SJSA1 (cell line): ENCODE measurements around the gene MAPK6. TPM values are rescaled to one million over a fixed set of nuclear protein-coding genes. Genes with fewer than 3 reads are reported as not detected.
A peak's percentile ranks its signal among the peaks of the same experiment; 100 is the strongest.

Experiments
- DNase-seq, 2 experiments: peaks; one replicate each; pipeline ENCODE4 v3.0.0-alpha.2; 2015 to 2020; ENCODE audit warnings: low spot score in 2 of 2, low read depth in 1 of 2
- H3K27ac ChIP-seq: fragments of 250-450 bp; sonication (Bioruptor Pico); 2 replicates; pipeline ENCODE4 v1.5.1; 2020; ENCODE audit warnings: mild to moderate bottlenecking, moderate library complexity
- H3K27me3 ChIP-seq: fragments of 250-450 bp; sonication (Bioruptor Pico); replicated peaks from 2 replicates; pipeline ENCODE4 v1.5.1; 2020; ENCODE audit warnings: mild to moderate bottlenecking, moderate library complexity
- H3K36me3 ChIP-seq: fragments of 250-450 bp; sonication (Bioruptor Pico); 2 replicates; pipeline ENCODE4 v1.5.1; 2020; ENCODE audit warnings: mild to moderate bottlenecking
- H3K4me1 ChIP-seq: fragments of 250-450 bp; sonication (Bioruptor Pico); replicated peaks from 2 replicates; pipeline ENCODE4 v1.6.1; 2021; ENCODE audit warnings: mild to moderate bottlenecking
- H3K4me3 ChIP-seq: fragments of 250-450 bp; sonication (Bioruptor Pico); 2 replicates; pipeline ENCODE4 v1.5.1; 2020; ENCODE audit warnings: mild to moderate bottlenecking
- H3K9me3 ChIP-seq: fragments of 250-450 bp; sonication (Bioruptor Pico); replicated peaks from 2 replicates; pipeline ENCODE4 v1.5.1; 2020; ENCODE audit warnings: mild to moderate bottlenecking
- total RNA-seq: library from RNA; depleted of rRNA; stranded (reverse); fragments of >200 nt; shearing (Covaris generic); gene quantifications from 2 replicates; pipeline ENCODE4 v1.2.3, GENCODE V29; 2014

The MAPK6 gene
- total RNA-seq, 1 experiment from 2014 or later, result 56.9 TPM

DNA sequence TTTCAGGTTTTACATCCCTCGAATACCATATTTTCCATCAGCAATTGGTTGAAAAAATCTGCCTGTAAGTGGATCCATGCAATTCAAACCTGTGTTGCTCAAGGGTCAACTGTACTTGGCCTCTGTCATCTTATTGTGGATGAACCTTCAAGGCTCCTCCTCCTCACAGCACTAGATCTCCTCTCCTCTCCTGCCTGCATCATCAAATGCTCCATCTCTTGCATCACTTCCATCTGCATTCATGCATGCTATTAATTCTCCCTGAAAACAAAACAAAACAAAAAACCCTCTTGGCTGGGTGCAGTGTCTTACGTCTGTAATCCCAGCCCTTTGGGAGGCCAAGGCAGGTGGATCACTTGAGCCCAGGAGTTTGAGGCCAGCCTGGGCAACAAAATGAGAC, 83.4 kb downstream of the MAPK6 start:
- Histone ChIP-seq H3K27me3 (no peaks in the 10 kb centered on the region), H3K36me3 (no peaks in the 10 kb centered on the region), H3K9me3 (no peaks in the 10 kb centered on the region), H3K4me1 (peaks cover 15% of the 10 kb centered on the region), H3K4me3 (no peak overlapping the region), H3K27ac (no peak overlapping the region)
- no peak for DNase-seq

DNA sequence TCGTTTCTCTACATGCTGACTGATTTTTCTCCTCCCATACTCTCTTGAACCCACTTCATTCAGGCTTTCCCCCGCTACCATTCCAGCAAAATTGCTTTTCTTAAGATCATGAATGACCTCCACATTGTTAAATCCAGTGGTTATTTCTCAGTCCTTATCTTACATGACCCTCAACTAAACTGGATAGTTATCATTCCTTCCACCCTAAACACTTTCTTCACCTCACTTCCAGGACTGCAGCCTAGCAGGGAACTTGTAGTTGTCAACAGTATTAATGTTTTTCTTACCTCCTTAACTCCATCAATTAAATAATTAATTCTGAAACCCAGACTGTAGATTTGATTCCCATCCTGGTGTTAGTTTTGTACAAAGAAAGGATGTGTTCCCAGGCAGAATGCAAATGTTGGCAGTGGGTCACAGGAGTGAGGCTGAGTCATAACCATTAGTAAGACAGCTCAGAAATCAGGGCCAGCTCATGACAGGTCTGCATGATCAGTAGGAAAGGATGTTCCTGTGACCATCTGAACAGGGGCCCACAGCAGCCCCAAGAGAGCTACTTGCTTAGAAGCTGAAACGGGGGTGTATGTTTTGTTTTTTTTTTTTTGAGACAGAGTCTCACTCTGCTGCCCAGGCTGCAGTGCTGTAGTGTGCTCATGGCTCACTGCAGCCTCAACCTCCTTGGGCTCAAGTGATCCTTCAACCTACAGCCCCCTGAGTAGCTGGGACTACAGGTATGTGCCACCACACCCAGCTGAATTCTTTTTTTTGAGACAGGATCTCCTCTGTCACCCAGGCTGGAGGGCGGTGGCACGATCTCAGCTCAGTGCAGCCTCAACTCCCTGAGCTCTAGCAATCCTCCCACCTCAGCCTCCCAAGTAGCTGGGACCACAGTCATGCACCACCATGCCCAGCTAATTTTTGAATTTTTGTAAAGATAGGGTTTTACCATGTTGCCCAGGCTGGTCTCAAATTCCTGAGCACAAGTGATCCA, 84.5 kb downstream of the MAPK6 start:
- H3K4me3 ChIP-seq, result no peak overlapping the region
- peak; percentile 69 to 76 for DNase-seq

DNA sequence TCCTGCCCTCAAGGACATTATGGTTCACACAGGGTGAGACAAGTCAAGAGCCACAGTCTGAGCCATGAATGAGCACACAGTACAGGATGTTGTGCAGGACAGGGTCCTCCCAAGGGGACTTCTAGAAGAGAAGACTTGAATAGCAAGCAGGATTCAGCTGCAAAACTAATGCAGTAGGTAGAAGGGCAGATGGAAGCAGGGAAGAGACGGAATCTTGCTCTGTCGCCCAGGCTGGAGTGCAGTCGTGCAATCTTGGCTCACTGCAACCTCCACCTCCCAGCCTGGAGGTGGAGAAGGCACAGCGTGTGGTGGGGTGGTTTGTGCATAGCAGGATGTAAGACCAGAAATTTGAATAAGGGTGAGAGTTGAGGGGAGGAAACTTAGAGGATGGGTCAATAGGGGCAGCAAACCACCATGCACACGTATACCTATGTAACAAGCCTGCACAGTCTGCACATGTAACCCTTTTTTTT, 85.5 kb downstream of the MAPK6 start:
- Histone ChIP-seq H3K4me3 (no peak overlapping the region), H3K4me1 (peaks cover 15% of the 10 kb centered on the region), H3K9me3 (no peaks in the 10 kb centered on the region), H3K36me3 (no peaks in the 10 kb centered on the region), H3K27me3 (no peaks in the 10 kb centered on the region), H3K27ac (no peak overlapping the region)
- DNase-seq, result no peak

More for the DNA sequence above, 84.5 kb downstream of the MAPK6 start:
- peak overlapping the region; percentile 41; the same call in 1 of the 2 replicates for H3K27ac ChIP-seq
- H3K4me1 ChIP-seq, result peaks cover 15% of the 10 kb centered on the region
- H3K9me3 ChIP-seq, result no peaks in the 10 kb centered on the region
- no peaks in the 10 kb centered on the region for H3K36me3 ChIP-seq
- H3K27me3 ChIP-seq, result no peaks in the 10 kb centered on the region

DNA sequence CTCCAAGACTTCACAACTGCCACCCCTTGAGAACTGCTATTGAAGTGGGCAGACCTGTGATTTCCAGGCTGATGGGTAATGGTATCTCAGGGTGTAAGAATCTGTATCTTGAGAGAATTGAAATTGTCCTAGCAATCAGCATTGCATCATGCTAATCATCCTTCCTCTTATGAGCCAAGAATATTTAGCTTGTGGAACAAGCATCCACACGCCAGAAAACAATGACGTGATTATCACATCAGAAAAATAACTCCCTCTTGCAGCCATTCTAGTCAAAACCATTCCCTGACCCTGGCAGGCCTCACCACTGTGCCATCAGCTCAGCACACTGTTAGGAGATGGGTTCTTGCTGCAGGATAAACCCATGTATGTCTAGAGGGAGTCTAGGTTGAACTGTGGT, 86.8 kb downstream of the MAPK6 start:
- Histone ChIP-seq H3K9me3 (no peaks in the 10 kb centered on the region), H3K4me3 (no peak overlapping the region), H3K27ac (no peak overlapping the region), H3K36me3 (no peaks in the 10 kb centered on the region), H3K4me1 (peaks cover 15% of the 10 kb centered on the region), H3K27me3 (no peaks in the 10 kb centered on the region)
- no peak for DNase-seq

DNA sequence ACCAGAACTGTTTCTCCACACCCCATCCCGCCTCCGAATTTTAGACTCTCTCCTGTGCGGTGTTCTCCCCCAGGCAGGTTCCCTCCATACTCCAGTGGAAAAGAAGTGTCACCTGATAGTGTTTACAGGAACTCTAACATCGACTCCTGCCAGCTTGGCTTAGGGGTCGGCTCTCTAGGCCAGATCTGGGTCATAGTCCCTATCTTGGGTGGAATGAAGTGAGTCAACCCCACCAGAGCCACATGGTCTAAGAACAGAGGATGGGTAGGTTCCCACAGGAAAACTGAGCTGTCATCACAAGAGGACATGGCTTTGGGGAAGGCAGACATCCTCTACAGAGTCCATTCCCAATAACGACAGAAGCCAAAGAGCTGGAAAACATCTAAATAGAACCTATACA, 87.6 kb downstream of the MAPK6 start:
- H3K4me1 ChIP-seq, result peaks cover 15% of the 10 kb centered on the region
- no peaks in the 10 kb centered on the region for H3K27me3 ChIP-seq
- DNase-seq, result no peak
- H3K27ac ChIP-seq, result no peak overlapping the region
- no peak overlapping the region for H3K4me3 ChIP-seq
- no peaks in the 10 kb centered on the region for H3K9me3 ChIP-seq
- no peaks in the 10 kb centered on the region for H3K36me3 ChIP-seq

DNA sequence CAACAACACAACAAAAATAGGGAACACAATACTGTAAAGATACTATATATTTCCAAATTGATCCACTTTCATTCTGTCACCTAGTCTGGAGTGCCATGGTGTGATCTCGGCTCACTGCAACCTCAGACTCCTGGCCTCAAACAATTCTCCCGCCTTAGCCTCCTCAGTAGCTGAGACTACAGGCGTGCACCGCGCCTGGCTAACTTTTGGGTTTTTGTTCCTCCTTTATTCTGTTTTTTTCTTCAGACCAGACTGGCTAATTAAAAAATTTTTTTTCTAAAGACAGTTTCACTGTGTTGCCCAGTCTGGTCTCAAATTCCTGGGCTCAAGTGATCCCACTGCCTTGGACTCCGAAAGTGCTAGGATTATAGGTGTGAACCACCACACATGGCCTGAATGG, 88.2 kb downstream of the MAPK6 start:
- H3K27ac ChIP-seq, result no peak overlapping the region
- no peaks in the 10 kb centered on the region for H3K9me3 ChIP-seq
- no peak overlapping the region for H3K4me3 ChIP-seq
- H3K4me1 ChIP-seq, result peaks cover 15% of the 10 kb centered on the region
- no peaks in the 10 kb centered on the region for H3K36me3 ChIP-seq
- DNase-seq, result no peak
- no peaks in the 10 kb centered on the region for H3K27me3 ChIP-seq

DNA sequence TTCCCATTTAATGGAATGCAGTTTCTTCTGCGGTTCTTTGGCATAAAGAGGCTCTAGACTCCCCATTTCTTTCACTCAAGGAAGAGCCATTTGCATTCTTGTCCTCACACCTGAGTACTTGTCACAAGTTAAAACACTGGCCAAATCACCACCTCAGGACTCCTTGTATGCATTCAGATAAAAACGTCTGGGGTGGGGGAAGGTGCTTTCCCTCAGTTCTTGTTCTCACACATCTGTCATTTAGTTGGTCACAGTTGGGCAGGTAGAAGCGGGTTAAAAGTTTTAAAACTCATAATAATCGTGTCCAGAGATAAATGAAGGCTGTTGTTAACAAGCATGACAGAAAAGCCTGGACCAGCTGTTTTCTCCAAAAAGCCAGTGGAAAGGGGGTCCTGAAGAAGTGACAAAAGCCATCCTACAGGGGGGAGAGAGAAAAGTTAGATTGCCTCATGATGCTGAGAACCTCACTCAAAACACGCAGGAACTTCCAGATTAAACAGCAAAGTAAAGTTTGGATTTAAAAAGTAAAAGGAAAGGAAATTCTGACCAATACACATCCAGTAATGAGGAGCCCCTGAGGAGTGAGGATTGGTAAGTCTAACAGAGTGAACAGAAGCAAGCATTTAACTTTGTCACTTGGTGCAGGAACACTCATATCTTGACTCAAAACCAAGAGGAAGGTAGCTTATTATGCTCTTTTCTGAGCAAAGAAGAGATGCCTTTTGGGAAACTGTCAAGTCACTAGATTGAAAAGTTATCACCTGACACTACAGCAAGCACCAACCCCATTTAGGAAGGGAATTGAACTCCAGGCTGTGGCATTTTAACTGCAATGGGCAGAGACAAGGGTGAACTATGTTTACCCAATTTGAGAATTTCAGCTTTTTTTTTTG, 90.8 kb downstream of the MAPK6 start:
- Histone ChIP-seq H3K27me3 (no peaks in the 10 kb centered on the region), H3K4me3 (no peak overlapping the region), H3K27ac (no peak overlapping the region)

DNA sequence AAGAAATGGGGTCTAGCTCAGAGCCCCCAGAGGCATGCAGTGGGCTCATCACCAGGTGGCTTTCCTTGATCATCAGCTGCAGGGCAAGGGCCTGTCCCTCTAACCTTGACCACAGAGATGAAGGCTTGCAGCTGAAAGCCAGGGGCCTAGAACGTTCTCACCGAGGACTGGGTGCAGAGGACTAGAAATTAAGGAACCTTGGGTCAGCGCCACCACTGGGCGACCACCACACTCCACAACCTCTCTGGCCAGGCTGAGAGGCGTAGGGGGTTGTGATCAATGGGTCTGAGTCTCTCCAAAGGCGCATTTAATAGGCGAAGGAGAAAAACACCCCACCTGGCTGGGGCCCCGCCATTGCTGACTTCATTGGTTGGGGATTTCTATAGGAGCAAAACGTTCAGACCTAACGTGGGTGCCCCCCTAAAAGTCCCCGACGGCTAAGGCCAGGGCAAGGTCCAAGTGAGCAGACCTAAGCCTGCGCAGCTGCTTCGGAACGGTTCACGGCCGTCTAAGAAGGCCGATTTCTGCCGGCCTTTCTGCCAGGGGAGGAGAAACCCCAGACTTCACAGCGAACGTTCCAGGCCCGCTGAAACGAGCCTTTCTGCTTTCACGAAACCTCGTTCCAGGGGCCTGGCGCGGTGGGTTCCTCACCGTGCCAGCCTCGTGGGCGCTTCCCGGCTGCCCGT, 92.6 kb downstream of the MAPK6 start:
- Histone ChIP-seq H3K4me3 (no peak overlapping the region), H3K9me3 (no peaks in the 10 kb centered on the region), H3K4me1 (no peaks in the 10 kb centered on the region), H3K27me3 (no peaks in the 10 kb centered on the region; the same call in 1 of the 2 replicates), H3K27ac (no peak overlapping the region), H3K36me3 (no peaks in the 10 kb centered on the region)
- DNase-seq, result no peak

More for the DNA sequence above, 90.8 kb downstream of the MAPK6 start:
- Histone ChIP-seq H3K36me3 (no peaks in the 10 kb centered on the region), H3K9me3 (no peaks in the 10 kb centered on the region), H3K4me1 (no peaks in the 10 kb centered on the region)
- DNase-seq, result no peak

DNA sequence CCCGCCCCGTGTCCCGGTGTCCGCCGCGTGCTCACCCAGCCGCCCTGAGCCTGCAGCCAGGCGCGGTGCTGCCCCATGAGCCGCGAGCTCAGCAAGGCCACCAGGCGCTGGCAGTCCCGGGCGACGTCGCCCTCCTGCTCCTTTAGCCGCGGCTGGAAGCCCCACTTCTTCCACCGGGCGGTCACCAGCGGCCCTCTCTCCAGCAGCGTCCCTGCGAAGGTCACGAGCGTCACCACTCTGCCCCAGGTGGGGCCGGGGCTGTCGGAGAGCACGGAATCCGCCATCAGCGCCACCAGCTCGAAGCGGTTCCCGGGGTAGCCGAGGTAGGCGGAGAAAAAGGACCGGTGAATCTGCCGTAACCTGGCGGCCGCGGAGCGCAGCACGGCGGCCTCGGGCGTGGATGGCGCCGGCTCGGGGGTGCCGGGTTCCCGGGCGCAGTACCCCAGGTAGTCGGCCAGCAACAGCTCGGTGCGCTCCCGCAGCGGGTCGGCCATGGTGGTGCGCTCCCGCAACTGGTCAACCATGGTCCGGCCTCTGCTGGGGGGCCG, 93.3 kb downstream of the MAPK6 start:
- no peak overlapping the region for H3K4me3 ChIP-seq
- H3K4me1 ChIP-seq, result no peaks in the 10 kb centered on the region
- no peaks in the 10 kb centered on the region; the same call in 1 of the 2 replicates for H3K27me3 ChIP-seq
- H3K36me3 ChIP-seq, result no peaks in the 10 kb centered on the region
- no peak for DNase-seq
- no peaks in the 10 kb centered on the region for H3K9me3 ChIP-seq
- no peak overlapping the region for H3K27ac ChIP-seq

DNA sequence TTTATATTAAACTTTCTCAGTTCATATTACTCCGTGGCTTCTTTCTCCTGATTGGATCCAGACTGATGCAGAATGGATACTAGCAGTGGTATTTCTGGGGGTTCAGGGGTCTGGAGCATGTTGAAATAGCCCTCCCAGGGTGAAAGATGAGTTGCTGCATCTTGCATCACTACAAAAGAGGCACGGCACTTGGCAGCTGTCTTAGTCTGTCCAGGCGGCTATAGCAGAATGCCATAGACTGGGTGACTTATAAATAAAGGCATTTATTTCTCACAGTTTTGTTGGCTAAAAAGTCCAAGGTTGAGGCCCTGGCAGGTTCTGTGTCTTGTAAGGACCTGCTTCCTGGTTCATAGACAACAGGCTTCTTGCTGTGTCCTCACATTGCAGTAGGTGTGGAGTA, 94.2 kb downstream of the MAPK6 start:
- no peaks in the 10 kb centered on the region for H3K4me1 ChIP-seq
- no peaks in the 10 kb centered on the region for H3K9me3 ChIP-seq
- no peaks in the 10 kb centered on the region; the same call in 1 of the 2 replicates for H3K27me3 ChIP-seq
- no peak overlapping the region for H3K27ac ChIP-seq
- H3K4me3 ChIP-seq, result no peak overlapping the region
- DNase-seq, result no peak
- no peaks in the 10 kb centered on the region for H3K36me3 ChIP-seq

DNA sequence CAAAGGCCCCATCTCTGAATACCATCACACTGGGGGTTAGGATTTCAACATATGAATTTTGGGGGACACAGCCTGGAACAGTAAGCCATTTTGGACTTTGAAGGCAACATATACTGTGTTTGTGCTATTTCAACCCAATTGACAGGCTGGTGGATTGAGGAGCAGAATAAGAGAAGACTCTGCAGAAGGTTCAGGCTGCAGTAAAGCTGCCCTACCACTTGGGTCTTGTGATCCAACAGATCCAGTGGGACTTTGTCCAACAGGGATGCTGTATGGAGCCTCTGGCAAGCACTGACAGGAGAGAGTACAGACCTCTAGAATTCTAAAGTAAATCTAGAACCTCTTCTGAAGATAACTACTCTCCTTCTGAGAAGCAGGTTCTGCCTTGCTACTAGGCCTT, 94.7 kb downstream of the MAPK6 start:
- H3K27me3 ChIP-seq, result no peaks in the 10 kb centered on the region; the same call in 1 of the 2 replicates
- H3K9me3 ChIP-seq, result no peaks in the 10 kb centered on the region

DNA sequence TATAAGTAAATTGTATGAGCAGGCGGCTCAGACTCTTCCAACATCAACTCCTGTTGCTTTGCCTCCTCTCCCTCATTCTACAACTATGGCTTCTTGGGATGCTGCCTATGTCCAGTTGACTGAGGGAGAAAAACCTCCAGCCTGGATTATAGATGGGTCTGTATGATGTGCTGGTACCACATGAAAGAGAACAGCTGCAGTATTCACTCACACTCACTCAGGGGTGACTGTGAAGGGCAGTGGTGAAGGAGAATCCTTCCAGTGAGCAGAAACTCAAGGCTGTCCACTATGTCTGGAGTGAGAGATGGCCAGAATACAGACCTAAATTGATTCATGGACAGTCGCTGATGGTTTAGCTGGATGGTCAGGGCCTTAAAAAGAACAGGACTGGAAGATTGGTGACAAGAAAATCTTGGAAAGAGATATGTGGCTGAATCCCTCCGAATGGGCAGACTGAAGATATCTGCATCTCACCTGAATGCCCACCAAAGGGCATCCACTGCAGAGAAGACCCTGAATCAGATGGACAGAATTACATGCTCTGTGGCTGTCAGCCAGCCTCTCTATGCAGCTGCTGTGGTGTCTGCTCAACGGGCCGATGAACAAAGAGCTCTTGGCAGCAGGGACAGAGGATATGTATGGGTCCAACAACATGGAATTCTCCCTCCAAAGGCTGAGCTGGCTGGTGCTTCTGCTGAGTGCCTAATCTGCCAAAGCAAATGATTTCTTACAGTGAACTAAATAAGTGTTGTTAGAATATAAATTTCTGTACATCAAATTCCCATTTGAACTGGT, 95.4 kb downstream of the MAPK6 start:
- H3K27ac ChIP-seq, result no peak overlapping the region

More for the DNA sequence above, 94.7 kb downstream of the MAPK6 start:
- no peak for DNase-seq
- Histone ChIP-seq H3K36me3 (no peaks in the 10 kb centered on the region), H3K4me1 (no peaks in the 10 kb centered on the region), H3K27ac (no peak overlapping the region), H3K4me3 (no peak overlapping the region)

More for the DNA sequence above, 95.4 kb downstream of the MAPK6 start:
- Histone ChIP-seq H3K4me1 (no peaks in the 10 kb centered on the region), H3K4me3 (no peak overlapping the region), H3K9me3 (no peaks in the 10 kb centered on the region), H3K27me3 (no peaks in the 10 kb centered on the region; the same call in 1 of the 2 replicates), H3K36me3 (no peaks in the 10 kb centered on the region)
- no peak for DNase-seq
